IPS-15b (cell line): Measurements from ENCODE around the gene IFI35.
"Not testable (repeated sequence)": the region's sequence is repeated elsewhere in the genome, so short reads cannot be mapped to it uniquely, and the experiment has no call there.

Experiments used
- H3K27me3 ChIP-seq: one replicate; pipeline ENCODE4 v1.6.1; 2013; ENCODE audit warnings: low read length; ENCODE audit not compliant: control insufficient read depth, insufficient read depth
- H3K36me3 ChIP-seq: one replicate; pipeline ENCODE4 v1.6.1; 2013; ENCODE audit warnings: low read length; ENCODE audit not compliant: control insufficient read depth, insufficient read depth
- H3K4me1 ChIP-seq: one replicate; pipeline ENCODE4 v1.6.1; 2013; ENCODE audit warnings: mild to moderate bottlenecking, low read length; ENCODE audit not compliant: control insufficient read depth, insufficient read depth
- H3K4me3 ChIP-seq: one replicate; pipeline ENCODE4 v1.5.1; 2013; ENCODE audit warnings: low read depth, low read length
- H3K9ac ChIP-seq: one replicate; pipeline ENCODE4 v1.6.1; 2013; ENCODE audit warnings: low read depth, mild to moderate bottlenecking, low read length
- H3K9me3 ChIP-seq: one replicate; pipeline ENCODE4 v1.6.1; 2013; ENCODE audit warnings: mild to moderate bottlenecking, low read length; ENCODE audit not compliant: control insufficient read depth, insufficient read depth

The IFI35 gene

GRCh38 chr17:42980766-42981397 is 25.7 kb upstream of the IFI35 start:
- H3K36me3 ChIP-seq: no peaks in the 10 kb centered on the region
- no peaks in the 10 kb centered on the region for H3K9me3 ChIP-seq
- H3K4me3 ChIP-seq: peak overlapping the region; percentile 94
- peak overlapping the region; percentile 70 for H3K9ac ChIP-seq
- no peaks in the 10 kb centered on the region for H3K27me3 ChIP-seq
- no peaks in the 10 kb centered on the region for H3K4me1 ChIP-seq

GRCh38 chr17:42982266-42982665 is 24.3 kb upstream of the IFI35 start:
- Histone ChIP-seq H3K4me1 (no peaks in the 10 kb centered on the region), H3K4me3 (no peak overlapping the region), H3K9ac (no peak overlapping the region)

GRCh38 chr17:42985225-42985624 is 21.4 kb upstream of the IFI35 start:
- no peaks in the 10 kb centered on the region for H3K9me3 ChIP-seq
- H3K9ac ChIP-seq: no peak overlapping the region
- no peak overlapping the region for H3K4me3 ChIP-seq
- H3K4me1 ChIP-seq: no peaks in the 10 kb centered on the region
- H3K36me3 ChIP-seq: peaks cover 13% of the 10 kb centered on the region
- H3K27me3 ChIP-seq: no peaks in the 10 kb centered on the region

More at GRCh38 chr17:42982266-42982665, 24.3 kb upstream of the IFI35 start:
- no peaks in the 10 kb centered on the region for H3K36me3 ChIP-seq
- H3K9me3 ChIP-seq: no peaks in the 10 kb centered on the region
- no peaks in the 10 kb centered on the region for H3K27me3 ChIP-seq

GRCh38 chr17:42989141-42989540 is 17.4 kb upstream of the IFI35 start:
- peaks cover 30% of the 10 kb centered on the region for H3K36me3 ChIP-seq
- H3K27me3 ChIP-seq: no peaks in the 10 kb centered on the region
- no peak overlapping the region for H3K4me3 ChIP-seq
- H3K9me3 ChIP-seq: no peaks in the 10 kb centered on the region
- H3K4me1 ChIP-seq: no peaks in the 10 kb centered on the region
- H3K9ac ChIP-seq: no peak overlapping the region

GRCh38 chr17:42989726-42990652 is 16.6 kb upstream of the IFI35 start:
- Histone ChIP-seq H3K9ac (no peak overlapping the region), H3K36me3 (peaks cover 30% of the 10 kb centered on the region), H3K4me1 (no peaks in the 10 kb centered on the region), H3K27me3 (no peaks in the 10 kb centered on the region), H3K9me3 (no peaks in the 10 kb centered on the region), H3K4me3 (no peak overlapping the region)

GRCh38 chr17:42991471-42991870 is 15.1 kb upstream of the IFI35 start:
- H3K4me1 ChIP-seq: no peaks in the 10 kb centered on the region
- no peak overlapping the region for H3K9ac ChIP-seq
- no peaks in the 10 kb centered on the region for H3K9me3 ChIP-seq
- peaks cover 30% of the 10 kb centered on the region for H3K36me3 ChIP-seq
- H3K4me3 ChIP-seq: no peak overlapping the region
- no peaks in the 10 kb centered on the region for H3K27me3 ChIP-seq

GRCh38 chr17:42992872-42993271 is 13.7 kb upstream of the IFI35 start:
- Histone ChIP-seq H3K4me3 (no peak overlapping the region), H3K9ac (no peak overlapping the region), H3K9me3 (no peaks in the 10 kb centered on the region), H3K4me1 (peaks cover 6% of the 10 kb centered on the region), H3K27me3 (no peaks in the 10 kb centered on the region), H3K36me3 (peaks cover 30% of the 10 kb centered on the region)

GRCh38 chr17:42993913-42994312 is 12.7 kb upstream of the IFI35 start:
- H3K27me3 ChIP-seq, H3K9me3 ChIP-seq, H3K4me3 ChIP-seq, H3K4me1 ChIP-seq, H3K9ac ChIP-seq: not testable (repeated sequence)
- peaks cover 28% of the 10 kb centered on the region for H3K36me3 ChIP-seq

- peaks cover 35% of the 10 kb centered on the region for H3K36me3 ChIP-seq
- H3K4me1 ChIP-seq: peaks cover 10% of the 10 kb centered on the region
- H3K9ac ChIP-seq: peak overlapping the region; percentile 27
- peak overlapping the region; percentile 97 for H3K4me3 ChIP-seq
- H3K27me3 ChIP-seq: no peaks in the 10 kb centered on the region
- no peaks in the 10 kb centered on the region for H3K9me3 ChIP-seq
These were observed 9.1 kb upstream of the IFI35 start for GRCh38 chr17:42997390-42997983.

GRCh38 chr17:42997984-42998938 is 8.3 kb upstream of the IFI35 start, which contains the start of gene RPL27:
RPL27 (plus strand) TSS chr17:42998419; CDS start chr17:42998751, 332 bp downstream.
- no peaks in the 10 kb centered on the region for H3K9me3 ChIP-seq
- peaks cover 38% of the 10 kb centered on the region for H3K36me3 ChIP-seq
- peak within 1 kb of the TSS; percentile 97 for H3K4me3 ChIP-seq
- no peaks in the 10 kb centered on the region for H3K27me3 ChIP-seq
- peak within 1 kb of the TSS; percentile 100 for H3K9ac ChIP-seq
- peaks cover 10% of the 10 kb centered on the region for H3K4me1 ChIP-seq

GRCh38 chr17:42999003-42999525 is 7.5 kb upstream of the IFI35 start:
- Histone ChIP-seq H3K9me3 (no peaks in the 10 kb centered on the region), H3K4me3 (peak overlapping the region; percentile 97), H3K9ac (peak overlapping the region; percentile 100), H3K4me1 (peaks cover 10% of the 10 kb centered on the region), H3K36me3 (peaks cover 44% of the 10 kb centered on the region), H3K27me3 (no peaks in the 10 kb centered on the region)
